Measurements from ENCODE around the gene ZBTB37. TPM values are rescaled to one million over a fixed set of nuclear protein-coding genes. Genes with fewer than 3 reads are reported as not detected.

ZBTB37 gene
- total RNA-seq, 1 donor = 11.3 TPM

GRCh38 chr1:173865468-173866164, 2.6 kb upstream of the ZBTB37 start:
- no peak for DNase-seq (ENCODE audit: low read depth)
- H3K4me3 ChIP-seq (ENCODE audit: low read depth, low read length) = peak overlapping the region; percentile 97
- TF ChIP-seq CTCF (IDR thresholded peaks at IDR 0.05; ENCODE audit: insufficient read depth, low read length) = no peak

- DNase-seq (ENCODE audit: low read depth) = no peak
- peak overlapping the region; percentile 97 for H3K4me3 ChIP-seq (ENCODE audit: low read depth, low read length)
These were observed 1.6 kb upstream of the ZBTB37 start for GRCh38 chr1:173866413-173867115.

GRCh38 chr1:173867141-173867752, 933 bp upstream of the ZBTB37 start:
- no peak for DNase-seq (ENCODE audit: low read depth)
- TF ChIP-seq CTCF (IDR thresholded peaks at IDR 0.05; ENCODE audit: insufficient read depth, low read length) = no peak
- H3K4me3 ChIP-seq (ENCODE audit: low read depth, low read length) = peak overlapping the region; percentile 97

More at GRCh38 chr1:173866413-173867115, 1.6 kb upstream of the ZBTB37 start:
- no peak for TF ChIP-seq CTCF (IDR thresholded peaks at IDR 0.05; ENCODE audit: insufficient read depth, low read length)

GRCh38 chr1:173867753-173868265, 371 bp upstream of the ZBTB37 start, which contains the start of gene GAS5:
TSS of gene GAS5 (minus strand) at chr1:173867989.
- DNase-seq (ENCODE audit: low read depth) = peak; percentile 99
- no peak for TF ChIP-seq CTCF (IDR thresholded peaks at IDR 0.05; ENCODE audit: insufficient read depth, low read length)
- H3K4me3 ChIP-seq (ENCODE audit: low read depth, low read length) = peak within 1 kb of the TSS; percentile 97

GRCh38 chr1:173869021-173869359, 810 bp downstream of the ZBTB37 start:
- no peak for TF ChIP-seq CTCF (IDR thresholded peaks at IDR 0.05; ENCODE audit: insufficient read depth, low read length)
- DNase-seq (ENCODE audit: low read depth) = no peak
- peak overlapping the region; percentile 93 for H3K4me3 ChIP-seq (ENCODE audit: low read depth, low read length)

GRCh38 chr1:173870252-173871075, 2.3 kb downstream of the ZBTB37 start:
- H3K4me3 ChIP-seq (ENCODE audit: low read depth, low read length) = no peak overlapping the region
- DNase-seq (ENCODE audit: low read depth) = no peak
- no peak for TF ChIP-seq CTCF (IDR thresholded peaks at IDR 0.05; ENCODE audit: insufficient read depth, low read length)

Data from fibroblast of the aortic adventitia (primary cell).